SK-N-SH treated with all-trans-retinoic acid at 6 μM for 48 hours (cell line): ENCODE data around the gene PPM1D.
A peak's percentile ranks its signal among the peaks of the same experiment; 100 is the strongest.

Source experiments
- ATAC-seq: fragments of 200-7000 bp; cut with Tn5 transposase; 3 replicates; pipeline ENCODE4 v1.9.1; 2020; ENCODE audit warnings: mild to moderate bottlenecking, moderate library complexity
- BACH2 ChIP-seq: fragments of 250-450 bp; sonication (Bioruptor Pico); IDR thresholded peaks from 2 replicates; pipeline ENCODE4 v1.9.0; 2021; ENCODE audit warnings: mild to moderate bottlenecking, borderline replicate concordance
- CSDC2 ChIP-seq: fragments of 250-450 bp; sonication (Bioruptor Pico); IDR thresholded peaks from 2 replicates; pipeline ENCODE4 v1.5.0; 2020; ENCODE audit warnings: mild to moderate bottlenecking, moderate library complexity
- CSRNP3 ChIP-seq: fragments of 250-450 bp; sonication (Bioruptor Pico); IDR thresholded peaks from 2 replicates; pipeline ENCODE4 v1.5.1; 2021; ENCODE audit warnings: mild to moderate bottlenecking, moderate library complexity
- ESRRG ChIP-seq: fragments of 250-450 bp; sonication (Bioruptor Pico); IDR thresholded peaks from 2 replicates; pipeline ENCODE4 v1.6.1; 2021; ENCODE audit warnings: mild to moderate bottlenecking
- GLIS3 ChIP-seq: fragments of 250-450 bp; sonication (Bioruptor Pico); IDR thresholded peaks from 2 replicates; pipeline ENCODE4 v1.5.0; 2020; ENCODE audit warnings: mild to moderate bottlenecking, moderate library complexity
- ISL1 ChIP-seq: fragments of 250-450 bp; sonication (Bioruptor Pico); IDR thresholded peaks from 2 replicates; pipeline ENCODE4 v2.1.2; 2022; ENCODE audit warnings: mild to moderate bottlenecking, moderate library complexity
- OSR1 ChIP-seq: fragments of 250-450 bp; sonication (Bioruptor Pico); IDR thresholded peaks from 2 replicates; pipeline ENCODE4 v1.8.0; 2022; ENCODE audit warnings: moderate library complexity, mild to moderate bottlenecking, inconsistent platforms
- PPARA ChIP-seq: fragments of 250-450 bp; sonication (Bioruptor Pico); IDR thresholded peaks from 2 replicates; pipeline ENCODE4 v1.5.0; 2020; ENCODE audit warnings: mild to moderate bottlenecking, borderline replicate concordance
- TOX ChIP-seq: fragments of 250-450 bp; sonication (Bioruptor Pico); IDR thresholded peaks from 2 replicates; pipeline ENCODE4 v1.8.0; 2021; ENCODE audit warnings: mild to moderate bottlenecking, moderate library complexity, borderline replicate concordance
- TSHZ2 ChIP-seq: fragments of 250-450 bp; sonication (Bioruptor Pico); IDR thresholded peaks from 2 replicates; pipeline ENCODE4 v1.5.0; 2020; ENCODE audit warnings: mild to moderate bottlenecking, moderate library complexity
- ZC3H10 ChIP-seq: fragments of 250-450 bp; sonication (Bioruptor Pico); IDR thresholded peaks from 2 replicates; pipeline ENCODE4 v1.5.1; 2021; ENCODE audit warnings: mild to moderate bottlenecking, moderate library complexity
- ZFP3 ChIP-seq: fragments of 250-450 bp; sonication (Bioruptor Pico); IDR thresholded peaks from 2 replicates; pipeline ENCODE4 v1.5.0; 2020; ENCODE audit warnings: mild to moderate bottlenecking, moderate library complexity
- ZFP30 ChIP-seq: fragments of 450-650 bp; formaldehyde crosslinking; IDR thresholded peaks from 2 replicates; pipeline ENCODE4 v1.5.0; 2022; ENCODE audit warnings: mild to moderate bottlenecking, moderate library complexity
- ZNF565 ChIP-seq: fragments of 450-650 bp; formaldehyde crosslinking; conservative IDR thresholded peaks from 2 replicates; pipeline ENCODE4 v1.5.0; 2020; ENCODE audit warnings: low read depth, mild to moderate bottlenecking, moderate library complexity
- ZNF70 ChIP-seq: fragments of 450-650 bp; formaldehyde crosslinking; IDR thresholded peaks from 2 replicates; pipeline ENCODE4 v1.5.0; 2020; ENCODE audit warnings: mild to moderate bottlenecking, moderate library complexity
- TF ChIP-seq, protein P1 (sequence below): fragments of 250-450 bp; sonication (Bioruptor Pico); IDR thresholded peaks from 2 replicates; pipeline ENCODE4 v1.8.0; 2021; ENCODE audit warnings: low read depth, mild to moderate bottlenecking, moderate library complexity, borderline replicate concordance
- TF ChIP-seq, protein P2 (sequence below): fragments of 250-450 bp; sonication (Bioruptor Pico); IDR thresholded peaks from 2 replicates; pipeline ENCODE4 v1.5.1; 2020; ENCODE audit warnings: low read depth, mild to moderate bottlenecking, moderate library complexity

The PPM1D gene

GRCh38 chr17:60598001-60598736 is 1.8 kb upstream of the PPM1D start:
- TF ChIP-seq, protein P1, sequence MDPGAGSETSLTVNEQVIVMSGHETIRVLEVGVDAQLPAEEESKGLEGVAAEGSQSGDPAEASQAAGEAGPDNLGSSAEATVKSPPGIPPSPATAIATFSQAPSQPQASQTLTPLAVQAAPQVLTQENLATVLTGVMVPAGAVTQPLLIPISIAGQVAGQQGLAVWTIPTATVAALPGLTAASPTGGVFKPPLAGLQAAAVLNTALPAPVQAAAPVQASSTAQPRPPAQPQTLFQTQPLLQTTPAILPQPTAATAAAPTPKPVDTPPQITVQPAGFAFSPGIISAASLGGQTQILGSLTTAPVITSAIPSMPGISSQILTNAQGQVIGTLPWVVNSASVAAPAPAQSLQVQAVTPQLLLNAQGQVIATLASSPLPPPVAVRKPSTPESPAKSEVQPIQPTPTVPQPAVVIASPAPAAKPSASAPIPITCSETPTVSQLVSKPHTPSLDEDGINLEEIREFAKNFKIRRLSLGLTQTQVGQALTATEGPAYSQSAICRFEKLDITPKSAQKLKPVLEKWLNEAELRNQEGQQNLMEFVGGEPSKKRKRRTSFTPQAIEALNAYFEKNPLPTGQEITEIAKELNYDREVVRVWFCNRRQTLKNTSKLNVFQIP (CRISPR knock-in tag): no peak
- TF ChIP-seq CSRNP3 (CRISPR knock-in tag) (no peak), ZFP3 (CRISPR knock-in tag) (no peak), CSDC2 (CRISPR knock-in tag) (no peak), ZFP30 (no peak), PPARA (no peak), ESRRG (CRISPR knock-in tag) (no peak), TOX (CRISPR knock-in tag) (no peak), ISL1 (CRISPR knock-in tag) (no peak), GLIS3 (CRISPR knock-in tag) (no peak), ZNF565 (CRISPR knock-in tag) (no peak), TSHZ2 (CRISPR knock-in tag) (no peak)
- TF ChIP-seq, protein P2, sequence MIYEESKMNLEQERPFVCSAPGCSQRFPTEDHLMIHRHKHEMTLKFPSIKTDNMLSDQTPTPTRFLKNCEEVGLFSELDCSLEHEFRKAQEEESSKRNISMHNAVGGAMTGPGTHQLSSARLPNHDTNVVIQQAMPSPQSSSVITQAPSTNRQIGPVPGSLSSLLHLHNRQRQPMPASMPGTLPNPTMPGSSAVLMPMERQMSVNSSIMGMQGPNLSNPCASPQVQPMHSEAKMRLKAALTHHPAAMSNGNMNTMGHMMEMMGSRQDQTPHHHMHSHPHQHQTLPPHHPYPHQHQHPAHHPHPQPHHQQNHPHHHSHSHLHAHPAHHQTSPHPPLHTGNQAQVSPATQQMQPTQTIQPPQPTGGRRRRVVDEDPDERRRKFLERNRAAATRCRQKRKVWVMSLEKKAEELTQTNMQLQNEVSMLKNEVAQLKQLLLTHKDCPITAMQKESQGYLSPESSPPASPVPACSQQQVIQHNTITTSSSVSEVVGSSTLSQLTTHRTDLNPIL: no peak

GRCh38 chr17:60599220-60599619 is 773 bp upstream of the PPM1D start:
- TF ChIP-seq CSDC2 (CRISPR knock-in tag) (no peak; the same call in 1 of the 2 replicates), ZC3H10 (no peak)

More at GRCh38 chr17:60598001-60598736, 1.8 kb upstream of the PPM1D start:
- ATAC-seq: no peak

GRCh38 chr17:60600490-60601446 is 775 bp downstream of the PPM1D start:
- TF ChIP-seq GLIS3 (CRISPR knock-in tag): 0 out of 2 replicates have a peak, but pooled peaks have one; percentile 75
- no peak for TF ChIP-seq ZNF70 (CRISPR knock-in tag)
- no peak for TF ChIP-seq BACH2
- TF ChIP-seq, protein P2: no peak
- TF ChIP-seq TOX (CRISPR knock-in tag): no peak
- no peak for TF ChIP-seq CSDC2 (CRISPR knock-in tag)
- TF ChIP-seq TSHZ2 (CRISPR knock-in tag): no peak
- no peak for TF ChIP-seq ZC3H10
- no peak for TF ChIP-seq OSR1 (CRISPR knock-in tag)
- ATAC-seq: peak; percentile 69

More at GRCh38 chr17:60599220-60599619, 773 bp upstream of the PPM1D start:
- peak; percentile 35; the same call in 2 of the 3 replicates for ATAC-seq
